Measurements from ENCODE around the gene PLK3. TPM values are rescaled to one million over a fixed set of nuclear protein-coding genes. Genes with fewer than 3 reads are reported as not detected.

The PLK3 gene
- total and polyA plus RNA-seq, 9 of the 15 experiments (the other 6 are each of a cell fraction or from before 2014, with no cell fraction given): 0.52 to 22.7 (median 11.0) TPM

GRCh38 chr1:44835738-44836675 lies 35.8 kb downstream of the PLK3 start (continued):
- TF ChIP-seq, protein P1, sequence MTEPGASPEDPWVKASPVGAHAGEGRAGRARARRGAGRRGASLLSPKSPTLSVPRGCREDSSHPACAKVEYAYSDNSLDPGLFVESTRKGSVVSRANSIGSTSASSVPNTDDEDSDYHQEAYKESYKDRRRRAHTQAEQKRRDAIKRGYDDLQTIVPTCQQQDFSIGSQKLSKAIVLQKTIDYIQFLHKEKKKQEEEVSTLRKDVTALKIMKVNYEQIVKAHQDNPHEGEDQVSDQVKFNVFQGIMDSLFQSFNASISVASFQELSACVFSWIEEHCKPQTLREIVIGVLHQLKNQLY (CRISPR knock-in tag; conservative IDR thresholded peaks at IDR 0.05): peak in 1 of 2 experiments; percentile 58; a peak in 1 of 4 replicates
- TF ChIP-seq MTA3 (IDR thresholded peaks at IDR 0.05; ENCODE audit: borderline replicate concordance) (peak; percentile 42; the same call in 1 of the 2 replicates), ZFPM2 (CRISPR knock-in tag; IDR thresholded peaks at IDR 0.05) (no peak), NFATC3 (IDR thresholded peaks at IDR 0.05) (no peak), ZNF384 (IDR thresholded peaks at IDR 0.05; ENCODE audit: low read depth, low read length) (peak; percentile 64), MAFF (IDR thresholded peaks at IDR 0.05; ENCODE audit: low read length) (0 out of 2 replicates have a peak, but pooled peaks have one; percentile 30), SMAD3 (CRISPR knock-in tag; conservative IDR thresholded peaks at IDR 0.05) (0 out of 2 replicates have a peak, but pooled peaks have one; percentile 51), ZNF12 (CRISPR knock-in tag; IDR thresholded peaks at IDR 0.05) (no peak), RCOR1 (IDR thresholded peaks at IDR 0.05; ENCODE audit: borderline replicate concordance in 1 of 2, low read depth in 2 of 2, low read length in 2 of 2) (peak; percentile 90 to 97), ZBTB26 (CRISPR knock-in tag; IDR thresholded peaks at IDR 0.05) (0 out of 2 replicates have a peak, but pooled peaks have one; percentile 49), GATA2 (CRISPR knock-in tag; IDR thresholded peaks at IDR 0.05) (peak; percentile 47; the same call in 1 of the 2 replicates), PCBP1 (IDR thresholded peaks at IDR 0.05; ENCODE audit: low read depth, low read length, poor library complexity, severe bottlenecking) (no peak), HIVEP1 (CRISPR knock-in tag; IDR thresholded peaks at IDR 0.05) (0 out of 2 replicates have a peak, but pooled peaks have one; percentile 12), STAT5A (IDR thresholded peaks at IDR 0.05; ENCODE audit: borderline replicate concordance, low read length) (0 out of 2 replicates have a peak, but pooled peaks have one; percentile 27), TCF15 (CRISPR knock-in tag; IDR thresholded peaks at IDR 0.05) (0 out of 2 replicates have a peak, but pooled peaks have one; percentile 52), KAT8 (IDR thresholded peaks at IDR 0.05; ENCODE audit: low read depth) (no peak), MAFK (IDR thresholded peaks at IDR 0.05; ENCODE audit: low read length) (peak; percentile 50; the same call in 1 of the 2 replicates), SOX6 (IDR thresholded peaks at IDR 0.05) (peak; percentile 36; the same call in 1 of the 2 replicates)
- TF ChIP-seq, protein P2, sequence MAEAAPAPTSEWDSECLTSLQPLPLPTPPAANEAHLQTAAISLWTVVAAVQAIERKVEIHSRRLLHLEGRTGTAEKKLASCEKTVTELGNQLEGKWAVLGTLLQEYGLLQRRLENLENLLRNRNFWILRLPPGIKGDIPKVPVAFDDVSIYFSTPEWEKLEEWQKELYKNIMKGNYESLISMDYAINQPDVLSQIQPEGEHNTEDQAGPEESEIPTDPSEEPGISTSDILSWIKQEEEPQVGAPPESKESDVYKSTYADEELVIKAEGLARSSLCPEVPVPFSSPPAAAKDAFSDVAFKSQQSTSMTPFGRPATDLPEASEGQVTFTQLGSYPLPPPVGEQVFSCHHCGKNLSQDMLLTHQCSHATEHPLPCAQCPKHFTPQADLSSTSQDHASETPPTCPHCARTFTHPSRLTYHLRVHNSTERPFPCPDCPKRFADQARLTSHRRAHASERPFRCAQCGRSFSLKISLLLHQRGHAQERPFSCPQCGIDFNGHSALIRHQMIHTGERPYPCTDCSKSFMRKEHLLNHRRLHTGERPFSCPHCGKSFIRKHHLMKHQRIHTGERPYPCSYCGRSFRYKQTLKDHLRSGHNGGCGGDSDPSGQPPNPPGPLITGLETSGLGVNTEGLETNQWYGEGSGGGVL (CRISPR knock-in tag; IDR thresholded peaks at IDR 0.05): no peak
- TF ChIP-seq, protein P3, sequence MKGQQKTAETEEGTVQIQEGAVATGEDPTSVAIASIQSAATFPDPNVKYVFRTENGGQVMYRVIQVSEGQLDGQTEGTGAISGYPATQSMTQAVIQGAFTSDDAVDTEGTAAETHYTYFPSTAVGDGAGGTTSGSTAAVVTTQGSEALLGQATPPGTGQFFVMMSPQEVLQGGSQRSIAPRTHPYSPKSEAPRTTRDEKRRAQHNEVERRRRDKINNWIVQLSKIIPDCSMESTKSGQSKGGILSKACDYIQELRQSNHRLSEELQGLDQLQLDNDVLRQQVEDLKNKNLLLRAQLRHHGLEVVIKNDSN (CRISPR knock-in tag; IDR thresholded peaks at IDR 0.05): peak; percentile 14; the same call in 1 of the 2 replicates
- TF ChIP-seq, protein P4, sequence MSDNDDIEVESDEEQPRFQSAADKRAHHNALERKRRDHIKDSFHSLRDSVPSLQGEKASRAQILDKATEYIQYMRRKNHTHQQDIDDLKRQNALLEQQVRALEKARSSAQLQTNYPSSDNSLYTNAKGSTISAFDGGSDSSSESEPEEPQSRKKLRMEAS (CRISPR knock-in tag; IDR thresholded peaks at IDR 0.05): peak; percentile 54; the same call in 1 of the 2 replicates
